UCSD-AML1 (cell line): ENCODE results near the gene PTOV1.
A peak's percentile ranks its signal among the peaks of the same experiment; 100 is the strongest.

Source experiments
- DNase-seq: peaks from one replicate; lab custom pipeline; 2025; ENCODE audit not compliant: unreplicated experiment; lab: John Stamatoyannopoulos, UW

PTOV1 gene

DNA sequence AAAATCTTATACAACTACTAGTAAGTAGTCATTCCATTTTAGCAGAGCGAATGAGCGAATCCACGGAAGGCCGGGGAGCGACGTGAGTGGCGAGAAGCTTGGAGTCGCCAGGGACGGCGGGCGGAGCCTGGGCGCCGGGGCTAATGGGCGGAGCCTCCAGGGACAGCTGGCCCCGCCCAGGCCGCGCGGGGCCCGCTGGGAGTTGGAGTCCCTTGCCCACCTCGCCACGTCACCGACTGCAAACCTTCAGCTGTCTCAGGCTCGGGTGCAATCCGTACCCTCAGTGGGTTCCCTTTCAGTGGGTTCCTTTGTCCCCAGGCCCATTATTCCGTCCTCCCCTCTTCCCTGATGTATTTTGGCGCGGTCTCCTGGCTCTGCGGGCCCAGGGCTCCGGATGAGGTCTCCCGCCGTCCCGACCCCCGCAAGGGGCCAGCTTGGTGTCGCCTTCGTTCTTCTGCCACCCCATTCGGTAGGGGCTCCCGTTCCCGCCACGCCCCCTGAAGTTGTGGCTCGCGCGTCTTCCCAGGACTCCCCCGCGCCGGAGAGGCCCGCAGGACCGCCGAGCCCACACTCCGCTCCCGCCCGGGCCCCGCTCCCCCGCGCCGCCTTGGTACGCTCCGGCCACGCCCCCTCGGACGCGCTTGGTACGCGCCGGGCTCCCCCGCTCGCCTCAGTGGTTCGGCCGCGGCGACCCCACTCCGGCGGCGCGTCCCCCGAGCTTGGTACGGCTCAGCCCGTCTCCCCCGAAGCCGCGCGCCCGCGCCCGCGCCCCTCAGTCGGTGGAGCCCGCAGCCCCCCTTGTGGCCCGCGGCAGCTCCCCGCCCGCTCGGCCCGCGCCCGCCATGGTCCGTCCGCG lies at the start of gene PTOV1:
Gene PTOV1, plus strand, starts transcription at position 673 of the 856 bp plus-strand sequence.
- peak; percentile 94 for DNase-seq

DNA sequence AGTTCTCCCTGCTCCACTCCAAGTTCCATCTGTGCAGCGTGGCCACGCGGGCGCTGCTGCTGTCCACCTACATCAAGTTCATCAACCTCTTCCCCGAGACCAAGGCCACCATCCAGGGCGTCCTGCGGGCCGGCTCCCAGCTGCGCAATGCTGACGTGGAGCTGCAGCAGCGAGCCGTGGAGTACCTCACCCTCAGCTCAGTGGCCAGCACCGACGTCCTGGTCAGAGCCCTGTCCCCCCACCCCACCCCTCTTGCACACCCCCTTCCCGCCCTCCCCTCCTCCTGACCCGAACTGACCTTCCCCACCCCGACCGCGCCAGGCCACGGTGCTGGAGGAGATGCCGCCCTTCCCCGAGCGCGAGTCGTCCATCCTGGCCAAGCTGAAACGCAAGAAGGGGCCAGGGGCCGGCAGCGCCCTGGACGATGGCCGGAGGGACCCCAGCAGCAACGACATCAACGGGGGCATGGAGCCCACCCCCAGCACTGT lies 49.5 kb upstream of the PTOV1 start:
- no peak for DNase-seq

DNA sequence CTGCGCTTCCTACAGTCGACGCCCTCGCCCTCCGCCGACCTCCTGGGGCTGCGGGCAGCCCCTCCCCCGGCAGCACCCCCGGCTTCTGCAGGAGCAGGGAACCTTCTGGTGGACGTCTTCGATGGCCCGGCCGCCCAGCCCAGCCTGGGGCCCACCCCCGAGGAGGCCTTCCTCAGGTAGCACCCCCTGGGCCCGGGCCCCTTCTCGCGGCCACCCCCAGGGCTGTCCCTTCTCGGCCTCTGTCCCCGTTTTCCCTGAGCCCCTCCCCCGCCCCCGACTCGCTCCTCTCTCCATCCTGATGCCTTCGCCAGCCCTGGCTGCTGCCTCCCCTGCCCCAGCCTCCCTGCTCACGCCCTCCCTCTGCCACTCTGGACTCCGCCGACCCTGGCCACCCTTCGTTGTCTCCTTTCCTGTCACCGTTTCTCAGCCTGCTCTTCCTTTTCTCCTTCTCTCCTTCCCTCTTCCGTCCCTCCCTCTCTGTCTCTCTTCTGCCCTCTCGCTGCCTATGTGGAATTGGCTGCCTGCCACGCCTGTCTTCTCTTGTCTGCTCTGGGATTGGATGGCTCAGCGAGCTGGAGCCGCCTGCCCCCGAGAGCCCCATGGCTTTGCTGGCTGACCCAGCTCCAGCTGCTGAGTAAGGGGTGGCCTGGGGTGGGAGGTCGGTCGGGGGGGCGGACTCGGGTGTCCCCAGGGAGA lies 48.8 kb upstream of the PTOV1 start:
- DNase-seq, result no peak

DNA sequence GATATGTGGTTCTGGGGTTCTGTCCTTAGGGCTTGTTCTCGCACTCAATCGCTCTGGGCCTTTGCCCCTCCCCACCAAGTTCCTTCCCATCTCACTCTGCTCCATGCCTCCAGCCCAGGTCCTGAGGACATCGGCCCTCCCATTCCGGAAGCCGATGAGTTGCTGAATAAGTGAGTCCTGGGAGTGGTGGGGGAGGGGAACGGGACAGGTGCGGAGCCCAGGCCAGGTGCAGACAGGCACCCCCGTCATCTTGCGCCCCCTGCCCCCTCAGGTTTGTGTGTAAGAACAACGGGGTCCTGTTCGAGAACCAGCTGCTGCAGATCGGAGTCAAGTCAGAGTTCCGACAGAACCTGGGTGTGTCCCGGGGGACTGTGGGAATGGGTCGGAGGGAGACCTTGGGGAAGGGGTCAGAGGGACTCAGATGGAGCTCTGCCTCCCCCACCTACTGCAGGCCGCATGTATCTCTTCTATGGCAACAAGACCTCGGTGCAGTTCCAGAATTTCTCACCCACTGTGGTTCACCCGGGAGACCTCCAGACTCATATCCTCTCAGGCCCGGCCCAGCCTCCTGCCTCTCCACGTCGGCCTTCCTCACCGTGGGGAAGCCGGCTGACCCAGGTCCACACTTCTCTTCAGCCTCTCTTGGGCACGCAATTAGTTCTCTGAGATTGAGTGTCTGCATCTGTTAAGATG lies 48.0 kb upstream of the PTOV1 start:
- no peak for DNase-seq

DNA sequence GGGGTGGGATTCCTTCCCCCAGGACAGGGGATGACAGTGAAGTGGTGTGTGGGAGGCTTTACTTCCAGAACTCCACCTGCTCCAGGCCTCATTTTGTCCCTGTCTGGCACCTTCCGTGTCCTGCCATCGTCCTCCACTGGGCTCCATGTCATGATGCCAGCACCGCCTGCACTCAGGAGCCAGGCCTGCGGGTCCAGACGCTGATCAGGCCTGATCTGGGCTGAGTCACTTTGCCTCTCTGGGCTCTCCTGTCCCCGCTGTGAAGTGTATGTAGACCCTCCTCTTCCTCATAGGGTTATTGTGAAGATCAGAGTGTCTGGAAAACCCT lies 47.5 kb upstream of the PTOV1 start:
- no peak for DNase-seq

DNA sequence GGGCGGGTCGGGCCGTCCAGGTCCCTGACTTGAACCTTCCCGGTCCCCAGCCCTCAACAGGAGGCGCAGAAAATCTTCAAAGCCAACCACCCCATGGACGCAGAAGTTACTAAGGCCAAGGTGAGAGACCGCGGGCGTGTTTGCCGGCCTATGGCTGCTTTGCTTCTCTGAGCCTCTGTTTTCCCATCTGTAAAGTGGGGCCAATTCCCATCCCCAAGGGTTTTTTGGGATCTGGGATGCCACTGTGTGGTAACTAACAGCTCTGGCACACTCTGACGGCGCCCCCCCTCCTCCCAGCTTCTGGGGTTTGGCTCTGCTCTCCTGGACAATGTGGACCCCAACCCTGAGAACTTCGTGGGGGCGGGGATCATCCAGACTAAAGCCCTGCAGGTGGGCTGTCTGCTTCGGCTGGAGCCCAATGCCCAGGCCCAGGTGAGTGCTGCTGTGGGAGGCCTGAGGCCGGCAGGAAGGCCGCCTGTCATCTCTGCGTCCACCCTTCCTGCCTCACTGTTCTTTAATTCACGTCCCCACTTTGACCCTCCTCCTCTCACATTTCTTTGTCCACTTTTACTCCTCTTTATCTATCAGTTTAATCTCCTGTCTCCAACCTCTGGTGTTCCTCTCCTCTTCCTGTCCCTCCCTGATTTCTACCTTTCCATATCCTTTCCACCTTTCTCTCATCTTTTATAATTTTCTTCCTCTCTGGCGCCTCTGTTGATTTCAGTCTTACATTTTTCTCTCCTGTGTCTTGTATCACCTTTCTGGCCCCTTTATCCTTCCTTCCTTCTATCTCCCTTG lies 44.9 kb upstream of the PTOV1 start:
- no peak for DNase-seq

DNA sequence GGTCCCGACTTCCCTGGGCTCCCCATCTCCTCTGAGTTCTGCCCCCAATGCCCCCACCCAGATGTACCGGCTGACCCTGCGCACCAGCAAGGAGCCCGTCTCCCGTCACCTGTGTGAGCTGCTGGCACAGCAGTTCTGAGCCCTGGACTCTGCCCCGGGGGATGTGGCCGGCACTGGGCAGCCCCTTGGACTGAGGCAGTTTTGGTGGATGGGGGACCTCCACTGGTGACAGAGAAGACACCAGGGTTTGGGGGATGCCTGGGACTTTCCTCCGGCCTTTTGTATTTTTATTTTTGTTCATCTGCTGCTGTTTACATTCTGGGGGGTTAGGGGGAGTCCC lies 44.4 kb upstream of the PTOV1 start:
- no peak for DNase-seq

DNA sequence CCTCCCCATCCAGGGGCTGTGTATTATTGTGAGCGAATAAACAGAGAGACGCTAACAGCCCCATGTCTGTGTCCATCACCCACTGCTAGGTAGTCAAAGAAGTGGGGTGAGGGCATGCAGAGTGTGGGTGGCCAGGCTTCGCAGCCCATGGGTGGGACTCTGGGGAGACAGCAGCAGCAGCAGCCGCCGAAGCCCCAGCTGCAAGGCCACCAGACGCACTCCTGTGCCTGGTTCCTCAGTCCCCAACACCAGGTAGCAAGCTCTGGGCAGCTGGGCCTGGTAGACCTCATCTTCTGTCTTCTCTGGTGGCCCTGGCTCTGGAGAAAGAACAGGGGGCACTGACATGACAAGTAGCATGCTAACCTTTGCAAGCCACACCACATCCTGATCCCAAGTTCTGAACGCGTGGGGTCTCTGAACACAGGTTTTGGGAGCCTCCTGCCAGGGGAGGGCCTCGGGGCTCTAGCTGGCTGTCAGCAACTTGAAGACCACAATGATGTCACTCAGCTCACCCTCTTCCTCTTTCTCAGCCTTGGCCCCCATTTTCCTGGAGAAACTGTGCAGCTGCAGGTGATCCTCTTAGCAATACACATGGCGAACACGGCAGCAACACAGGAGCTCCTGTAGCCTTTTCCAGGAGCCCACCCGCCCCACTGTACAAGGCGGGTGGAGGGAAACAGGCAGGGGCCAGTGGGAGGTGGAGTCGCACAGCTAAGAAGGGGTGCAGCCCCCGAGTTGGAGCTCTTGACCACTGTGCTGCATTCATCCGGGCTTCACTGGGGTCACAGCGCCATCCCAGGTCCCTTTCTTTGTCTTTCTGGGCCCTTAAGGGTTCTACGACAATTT lies 43.7 kb upstream of the PTOV1 start:
- no peak for DNase-seq

DNA sequence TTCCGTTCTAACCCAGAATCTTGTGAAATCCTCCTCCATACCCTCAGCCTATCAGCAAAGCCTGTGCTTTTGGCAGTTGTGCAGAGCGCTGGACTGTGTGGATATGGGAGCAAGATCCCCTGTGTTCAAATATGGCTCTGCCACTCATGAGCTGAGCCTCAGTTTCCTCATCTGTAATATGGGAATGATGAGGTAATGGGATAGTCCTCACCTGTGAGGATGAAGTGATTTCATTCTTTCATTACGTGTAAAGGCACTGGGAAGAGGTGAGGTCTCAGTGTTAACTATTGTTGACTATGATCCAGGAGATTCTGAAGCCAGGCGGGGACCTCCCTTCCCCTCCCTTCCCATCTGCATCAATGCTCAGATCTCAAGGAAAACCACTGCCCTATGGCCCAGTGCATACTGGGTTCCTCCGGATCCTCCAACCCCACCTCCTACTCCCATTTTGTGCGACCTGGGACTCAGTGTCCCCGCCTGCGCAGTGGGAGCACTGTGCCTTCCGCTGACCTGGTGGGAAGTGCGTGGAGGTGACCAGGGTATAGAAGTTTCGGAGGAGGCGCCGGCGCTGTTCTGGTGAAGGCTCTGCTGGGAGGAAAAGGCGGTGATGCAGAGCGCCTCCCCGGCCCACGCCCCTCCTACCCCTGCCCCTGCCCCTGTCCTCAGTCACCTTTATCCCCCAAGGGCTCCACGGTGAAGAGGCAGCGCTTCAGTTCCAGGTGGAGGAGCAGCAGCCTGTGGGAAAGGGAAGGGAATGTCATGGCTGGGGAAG lies 42.9 kb upstream of the PTOV1 start:
- DNase-seq, result no peak

DNA sequence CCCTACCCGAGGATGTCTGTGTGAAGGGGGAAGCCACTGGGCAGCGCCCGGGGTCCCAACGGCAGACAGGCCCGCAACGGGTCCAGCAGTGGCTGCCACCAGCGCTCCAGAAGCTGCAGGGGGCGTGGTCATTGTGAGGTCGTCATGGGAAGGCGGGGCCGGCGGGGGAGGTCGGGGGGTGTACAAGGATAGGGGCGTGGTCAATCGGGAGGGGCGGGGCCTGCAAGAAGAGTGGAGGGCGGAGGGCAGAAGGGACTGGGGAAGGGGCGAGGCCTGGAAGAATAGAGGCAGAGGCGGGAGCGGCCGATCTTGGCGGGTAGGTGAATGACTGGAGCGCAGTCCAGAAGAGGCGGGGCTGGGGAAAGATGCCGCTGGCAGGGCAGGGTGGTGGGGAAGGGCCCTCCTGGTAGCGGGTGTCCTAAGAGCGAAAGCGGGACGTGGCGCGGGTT lies 42.2 kb upstream of the PTOV1 start:
- DNase-seq, result no peak

DNA sequence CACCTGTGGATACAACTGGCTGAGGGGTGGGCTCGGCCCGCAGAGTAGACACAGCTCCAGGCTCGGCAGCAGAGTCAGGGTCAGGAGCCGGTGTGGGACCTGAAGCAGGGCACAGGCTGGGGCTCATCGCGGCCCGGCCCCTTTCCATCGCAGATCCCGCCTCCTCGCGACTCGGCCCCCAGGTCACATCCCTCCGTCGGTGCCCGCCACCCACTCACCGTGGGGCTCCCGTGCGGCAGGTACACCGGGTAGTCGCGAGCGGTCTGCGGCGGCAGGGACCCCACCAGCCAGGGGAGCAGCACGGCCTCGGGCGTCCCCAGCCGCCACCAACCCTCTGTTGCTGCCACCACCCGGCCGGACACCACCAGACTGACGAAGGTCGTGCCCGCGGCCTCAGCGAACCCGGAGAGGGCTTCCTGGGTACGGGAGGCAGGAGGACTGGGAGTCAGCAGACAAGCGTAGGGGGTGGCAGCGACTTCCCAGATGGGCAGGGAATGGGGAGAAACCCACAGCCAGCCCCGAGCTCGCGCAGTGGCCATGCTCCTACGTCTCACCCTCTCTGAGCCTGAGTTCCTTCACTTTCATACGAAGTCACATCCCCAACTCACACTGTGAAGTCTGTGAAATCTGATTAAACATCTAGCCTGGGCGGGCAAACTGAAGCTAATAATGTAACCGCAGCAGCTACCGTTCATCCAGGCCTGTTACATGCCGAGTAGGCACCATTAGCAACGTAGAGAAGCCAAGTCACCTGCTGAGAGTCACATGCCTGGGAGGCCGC lies 41.6 kb upstream of the PTOV1 start:
- no peak for DNase-seq

DNA sequence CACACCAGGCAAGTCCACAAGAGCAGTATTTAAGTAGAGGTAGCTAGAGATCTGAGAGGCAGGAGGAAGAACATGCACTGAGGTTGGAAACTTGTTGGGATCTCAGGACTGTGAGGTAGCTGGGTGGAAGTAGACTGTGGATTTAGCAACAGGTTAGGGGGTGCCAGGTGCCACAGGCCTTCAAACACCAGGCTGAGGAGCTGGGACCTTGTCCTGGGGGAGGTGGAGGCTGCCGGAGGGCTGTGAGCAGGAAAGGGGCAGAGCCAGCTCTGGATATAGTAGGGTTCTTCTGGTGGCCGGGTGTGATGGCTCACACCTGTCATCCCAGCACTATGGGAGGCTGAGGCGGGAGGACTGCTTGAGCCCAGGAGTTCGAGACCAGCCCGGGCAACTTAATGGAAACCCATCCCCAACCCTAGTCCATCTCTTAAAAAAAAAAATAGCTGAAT lies 41.0 kb upstream of the PTOV1 start:
- DNase-seq, result no peak

DNA sequence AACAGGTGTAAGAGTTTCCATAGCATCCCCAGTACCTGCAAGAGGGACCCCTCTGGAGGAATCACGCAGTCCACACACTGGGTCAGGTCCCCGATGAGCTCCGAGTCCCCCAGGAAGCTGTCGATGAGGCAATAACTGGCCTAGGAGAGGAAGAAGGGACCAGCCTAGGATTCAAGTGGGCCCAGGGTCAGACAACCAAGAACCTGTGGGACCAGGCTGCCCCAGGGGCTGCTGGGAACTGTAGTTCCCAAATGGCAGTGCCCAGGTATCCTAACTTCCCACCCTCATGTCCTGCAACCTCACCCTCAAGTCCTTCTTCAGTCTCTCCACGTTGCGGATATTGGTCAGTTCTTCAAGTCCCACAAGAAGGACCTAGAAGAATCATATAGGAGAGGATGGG lies 39.6 kb upstream of the PTOV1 start:
- DNase-seq, result no peak

DNA sequence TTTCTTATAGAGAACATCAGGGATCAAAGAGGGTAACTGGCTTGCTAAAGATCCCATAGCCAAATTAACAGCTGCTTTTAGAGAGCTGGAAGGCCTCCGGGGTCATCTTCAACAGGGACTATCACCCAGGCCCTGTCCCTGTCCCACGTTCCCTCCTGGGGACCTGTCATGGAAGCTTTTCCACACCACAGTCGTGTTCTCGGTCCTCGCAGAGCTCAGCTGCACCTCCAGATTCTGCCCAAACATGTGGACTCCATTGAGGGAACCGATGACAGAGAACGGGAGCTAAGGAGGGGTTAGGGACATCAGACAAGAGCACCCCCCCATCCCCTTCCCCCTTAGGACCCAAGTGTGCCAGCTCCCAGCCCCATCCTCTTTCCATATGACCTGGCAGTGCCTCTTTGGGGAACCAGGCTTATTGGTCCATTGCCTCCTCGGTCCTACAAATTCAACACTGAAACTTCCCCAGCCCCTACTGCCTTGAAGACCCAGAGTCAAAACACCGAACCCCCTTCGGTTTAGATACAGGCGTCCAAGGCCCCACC lies 38.4 kb upstream of the PTOV1 start:
- no peak for DNase-seq

DNA sequence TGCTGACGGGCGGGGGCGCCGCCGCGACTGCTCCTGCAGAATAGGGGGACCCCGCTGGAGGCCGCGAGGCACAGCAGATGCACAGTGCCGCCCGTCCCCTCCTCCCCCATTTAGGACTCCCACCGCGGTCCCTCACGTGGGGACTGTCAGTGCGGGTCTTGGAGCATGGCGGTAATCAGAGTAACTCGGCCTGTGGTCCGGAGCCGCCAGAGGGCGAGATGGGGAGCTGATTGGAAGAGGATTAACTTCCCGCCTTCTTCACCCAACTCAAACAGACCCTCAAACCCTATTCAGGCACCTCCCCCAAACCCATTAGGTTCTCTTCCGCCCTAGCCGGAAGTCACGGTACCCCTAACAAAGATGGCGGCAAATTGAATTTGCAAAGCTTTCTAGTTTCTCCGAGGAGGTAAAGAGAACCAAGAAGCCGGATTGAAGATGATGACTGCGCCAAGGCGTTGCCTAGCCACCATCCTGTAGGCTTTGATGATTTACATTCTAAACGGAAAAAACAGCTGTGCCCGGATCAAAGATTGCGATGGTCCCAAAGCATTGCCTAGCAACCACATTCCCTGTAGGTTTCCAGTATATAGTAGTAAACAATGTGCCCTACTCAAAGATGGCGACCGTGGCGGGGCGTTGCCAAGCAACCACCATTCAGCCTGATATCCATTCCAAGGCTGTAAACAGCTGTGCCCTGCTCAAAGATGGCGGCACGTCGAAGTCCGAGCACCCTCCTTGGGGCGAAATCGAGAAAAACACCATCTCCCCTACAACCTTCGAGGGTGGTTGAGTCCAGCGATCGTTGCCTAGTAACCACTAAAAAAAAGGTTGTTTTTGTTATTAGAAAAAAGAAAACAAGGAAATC lies 37.7 kb upstream of the PTOV1 start, which contains the start of gene FUZ:
Gene FUZ, minus strand, starts transcription at position 296 of the 865 bp plus-strand sequence. Its CDS starts 186 bp downstream, at position 110.
- DNase-seq, result peak; percentile 95

DNA sequence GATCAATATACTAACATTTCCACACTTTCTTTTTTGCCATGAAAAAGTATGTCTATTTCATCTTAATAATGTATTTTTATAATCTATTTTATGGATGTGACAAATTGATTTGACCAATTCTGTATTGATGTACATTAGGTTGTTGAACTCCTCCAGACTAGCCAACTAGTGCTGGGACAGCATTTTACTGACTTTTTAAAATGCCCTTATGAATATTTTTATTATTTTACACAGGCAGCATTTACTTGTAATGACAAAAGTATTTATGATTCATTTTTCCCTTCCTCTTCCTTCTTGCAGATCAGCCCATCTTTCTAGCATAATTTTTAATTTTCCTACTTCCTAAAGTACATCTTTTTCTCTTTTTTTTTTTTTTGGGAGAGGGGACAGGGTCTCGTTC lies 36.9 kb upstream of the PTOV1 start:
- DNase-seq, result no peak

DNA sequence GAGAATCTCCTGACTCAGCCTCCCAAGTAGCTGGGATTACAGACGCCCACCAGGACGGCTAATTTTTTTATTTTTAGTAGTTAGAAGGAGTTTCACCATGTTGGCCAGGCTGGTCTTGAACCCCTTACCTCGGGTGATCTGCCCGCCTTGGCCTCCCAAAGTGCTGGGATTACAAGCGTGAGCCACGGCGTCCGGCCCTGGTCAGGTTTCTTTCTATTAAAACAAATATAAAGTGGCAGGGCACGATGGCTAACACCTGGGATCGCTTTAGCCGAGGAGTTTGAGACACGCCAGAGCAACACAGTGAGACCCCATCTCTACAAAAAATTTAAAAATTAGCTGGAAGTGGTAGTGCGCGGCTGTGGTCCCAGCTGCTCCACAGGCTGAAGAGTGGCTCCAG lies 34.4 kb upstream of the PTOV1 start:
- DNase-seq, result no peak
